ENCODE results near the gene APP.

Gene APP

DNA sequence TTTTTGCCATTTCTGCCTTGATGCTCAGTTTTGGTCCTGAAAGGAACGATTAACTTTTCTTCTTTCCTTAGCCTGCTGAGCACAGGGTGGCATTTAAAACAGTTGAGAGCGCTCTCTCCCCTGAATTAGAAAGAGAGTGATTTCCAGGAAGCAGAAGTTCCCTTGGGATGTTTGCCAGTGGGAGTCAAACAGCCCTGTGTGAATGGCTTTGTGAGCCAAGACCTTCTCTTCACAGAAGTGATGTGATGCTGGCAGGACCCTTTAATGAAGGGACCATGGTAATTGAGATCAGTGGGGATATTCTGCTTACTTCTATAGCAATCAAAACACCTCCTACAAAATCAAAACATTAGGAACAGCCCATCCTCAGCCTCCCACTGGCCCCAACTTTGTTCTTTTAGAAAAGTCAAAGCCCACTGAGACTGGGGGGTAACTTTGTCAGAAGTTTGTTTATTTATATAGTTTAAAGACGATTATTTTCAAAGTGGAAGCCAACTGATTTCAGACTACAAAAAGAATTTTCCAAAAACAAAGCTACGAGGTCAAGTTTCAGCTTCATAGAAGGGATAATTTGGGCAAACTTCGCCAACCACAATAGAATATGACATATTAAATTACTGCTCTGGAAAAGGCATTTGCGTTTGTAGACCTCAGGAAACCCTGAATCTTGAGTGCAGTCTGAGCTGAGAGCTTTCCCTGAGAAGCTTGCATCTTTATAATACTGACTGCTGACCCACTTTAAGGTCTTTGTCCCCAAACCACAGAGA, 313.1 kb downstream of the APP start:
- no peak for DNase-seq

DNA sequence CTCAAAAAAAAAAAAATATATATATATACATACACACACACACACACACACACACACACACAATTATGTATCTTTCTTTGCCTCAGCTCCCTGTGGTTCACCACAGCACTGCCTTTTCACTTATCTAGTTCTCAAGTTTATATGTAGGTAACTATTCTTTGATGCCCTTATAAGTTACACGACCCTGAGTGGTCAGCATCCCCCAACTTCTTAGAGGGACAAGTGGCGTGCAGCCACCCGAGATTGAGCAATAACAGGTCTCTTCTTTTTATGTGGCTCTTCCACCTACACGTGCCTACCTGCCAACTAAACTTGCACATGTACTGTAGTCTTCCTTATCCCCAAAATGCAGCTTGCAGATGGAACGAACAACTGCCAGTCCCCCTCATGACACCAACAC, 315.0 kb downstream of the APP start:
- no peak for DNase-seq

DNA sequence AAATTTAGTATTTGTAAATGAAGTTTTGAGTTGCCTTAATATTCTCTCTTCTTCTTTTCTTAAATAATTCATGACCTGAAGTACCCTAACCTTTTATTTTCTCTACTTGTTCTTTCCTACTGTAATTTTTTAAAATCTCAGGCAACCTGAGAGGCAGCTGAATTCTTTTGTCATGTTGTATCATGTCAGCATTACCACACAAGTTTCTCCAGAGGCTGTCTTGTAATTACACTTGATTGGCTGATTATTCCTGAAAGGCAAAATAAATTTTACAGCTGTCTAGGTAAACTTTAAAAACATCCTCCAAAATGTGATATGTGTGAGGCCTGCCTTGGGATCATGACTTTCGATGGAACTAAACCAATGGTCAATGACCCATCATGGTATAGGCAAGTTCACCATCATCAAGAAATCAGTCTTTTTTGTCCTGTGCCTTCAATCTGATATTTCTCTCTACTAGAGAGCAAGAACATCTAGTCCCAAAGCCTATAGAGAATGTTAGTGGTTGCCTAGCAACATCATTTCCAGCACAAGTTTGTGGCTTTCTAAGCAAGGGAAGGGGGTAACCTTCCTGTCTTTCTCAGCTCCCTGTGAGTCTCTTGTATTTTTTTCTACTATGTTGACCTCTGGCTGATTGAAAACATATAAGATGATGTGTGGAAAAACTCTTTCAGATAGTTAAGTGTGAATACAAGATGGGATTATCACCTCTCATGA, 320.3 kb downstream of the APP start:
- DNase-seq = no peak

DNA sequence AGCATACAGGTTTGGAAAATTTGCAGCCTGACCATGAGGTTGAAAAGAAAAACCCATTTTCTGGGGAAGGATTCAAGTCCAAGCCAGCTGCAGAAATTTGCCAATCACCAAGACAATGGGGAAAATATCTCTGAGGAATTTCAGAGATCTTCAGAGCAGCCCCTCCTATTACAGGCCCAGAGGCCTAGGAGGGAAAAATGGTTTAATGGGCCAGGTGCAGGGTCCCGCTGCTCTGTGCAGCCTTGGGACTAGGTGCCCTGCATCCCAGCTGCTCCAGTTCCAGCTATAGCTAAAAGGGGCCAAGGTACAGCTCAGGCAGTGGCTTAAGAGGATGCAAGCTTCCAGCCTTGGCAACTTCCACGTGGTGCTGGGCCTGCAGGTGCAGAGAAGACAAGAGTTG, 322.3 kb downstream of the APP start:
- DNase-seq = no peak

DNA sequence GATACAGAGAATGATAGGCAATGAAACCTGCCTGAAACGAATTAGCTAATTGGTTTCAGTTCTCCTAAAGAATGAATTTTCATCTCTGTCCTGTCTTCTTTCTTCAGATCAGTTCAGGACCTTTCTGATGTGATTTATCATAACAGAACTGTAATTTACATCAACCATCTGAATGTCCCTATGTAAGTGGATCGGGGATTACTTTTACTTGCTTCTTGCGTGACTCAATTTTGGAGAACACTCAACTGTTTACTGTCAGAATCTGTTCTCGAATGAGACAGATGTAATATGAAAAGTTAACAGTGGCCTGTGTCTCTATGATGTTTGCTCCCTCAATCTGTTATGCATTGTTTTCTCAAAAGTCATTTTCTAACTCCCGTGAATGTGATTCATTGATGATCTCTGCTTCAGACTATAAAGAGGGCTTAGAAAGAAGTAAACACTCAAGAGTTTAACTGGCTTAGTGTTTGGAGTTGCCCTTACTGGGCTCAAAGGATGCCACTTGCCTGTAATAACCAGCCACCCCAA, 324.8 kb downstream of the APP start:
- DNase-seq = no peak

DNA sequence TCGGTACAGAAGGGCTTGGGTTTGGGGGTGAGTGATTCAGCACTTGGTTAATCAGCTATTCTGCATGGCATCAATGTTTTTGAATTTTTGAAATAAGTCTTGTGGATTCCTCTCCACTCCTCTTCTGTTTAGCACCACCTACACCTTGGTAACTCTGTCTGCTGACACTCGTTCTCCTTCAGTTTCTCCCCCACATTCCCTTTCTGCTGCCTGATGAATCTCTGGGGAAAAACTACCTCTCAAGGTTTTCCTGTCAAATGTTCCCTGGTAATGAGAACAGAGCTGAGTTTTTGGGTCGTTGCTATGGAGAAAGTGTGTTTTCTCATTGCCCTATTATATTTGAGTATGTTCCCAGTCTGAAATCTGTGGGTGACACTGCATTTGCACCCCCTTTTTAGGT, 327.6 kb downstream of the APP start:
- no peak for DNase-seq

DNA sequence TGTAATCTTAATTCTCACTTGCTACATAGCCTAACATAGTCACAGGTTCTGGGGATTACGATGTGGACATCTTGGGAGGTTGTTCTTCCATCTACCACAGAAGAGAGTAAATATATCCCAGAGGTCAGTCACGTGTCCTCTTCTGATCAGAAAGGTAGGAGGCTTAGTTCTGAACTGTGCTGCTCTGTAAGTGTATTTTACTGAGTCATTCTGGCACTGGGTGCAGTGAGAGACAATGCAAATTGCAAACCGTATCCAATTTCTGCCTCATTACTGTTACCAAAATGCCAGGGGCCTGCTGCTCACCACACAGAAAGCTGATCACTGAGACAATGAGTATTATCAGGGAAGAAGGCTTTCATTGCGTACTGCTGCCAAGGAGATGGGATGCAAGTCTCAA, 331.8 kb downstream of the APP start:
- no peak for DNase-seq

DNA sequence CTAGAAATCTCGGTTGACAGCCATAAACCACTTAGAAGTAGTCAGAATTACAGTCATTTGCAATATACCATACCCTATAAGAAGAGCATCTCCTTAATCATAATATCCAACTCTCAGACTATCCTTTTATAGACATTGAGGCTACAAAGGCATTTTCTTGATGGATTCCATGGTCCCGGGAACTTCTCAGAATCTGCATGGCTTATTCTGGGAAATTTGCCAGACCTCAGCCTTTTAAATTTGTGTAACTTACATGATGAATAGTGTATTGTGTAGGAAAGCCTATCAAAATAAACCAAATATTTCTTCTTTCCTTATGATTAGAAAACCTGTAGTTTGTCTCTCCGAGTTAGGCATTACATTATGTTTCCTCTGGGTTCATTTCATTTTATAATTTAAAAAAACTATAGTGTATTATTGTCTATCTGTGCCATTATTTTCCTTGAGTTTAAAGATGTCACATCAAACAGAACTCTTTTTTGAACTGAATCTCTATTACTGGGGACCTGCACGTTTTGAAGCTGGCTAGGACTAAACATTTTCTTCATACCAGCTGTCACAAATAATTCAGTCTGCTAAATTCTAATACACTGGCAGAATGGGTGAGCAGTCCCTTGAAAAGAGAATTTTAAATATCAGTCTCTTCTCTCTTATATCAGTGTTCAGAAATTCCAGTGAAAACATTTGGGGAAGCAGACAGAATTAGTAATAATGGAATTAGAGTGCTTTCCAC, 332.9 kb downstream of the APP start:
- DNase-seq = no peak

DNA sequence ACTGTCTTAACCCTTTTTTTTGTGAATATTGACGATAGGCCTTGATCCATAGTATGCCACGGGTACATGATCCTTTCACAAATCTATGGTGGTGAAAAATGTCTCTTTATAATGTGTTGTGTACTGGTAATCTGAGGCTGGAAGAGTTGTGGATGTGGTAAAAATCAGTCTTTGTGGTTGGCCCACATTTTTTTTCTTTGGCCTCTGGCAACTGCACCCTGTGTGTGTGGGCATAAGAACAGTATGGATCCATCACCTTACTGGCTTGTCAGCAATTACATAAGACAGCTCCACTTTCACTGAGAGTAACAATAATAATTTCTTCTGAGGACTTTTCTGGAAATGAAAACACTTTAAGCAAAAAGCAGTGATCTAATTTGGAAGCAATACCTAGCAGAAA, 334.2 kb downstream of the APP start:
- no peak for DNase-seq

DNA sequence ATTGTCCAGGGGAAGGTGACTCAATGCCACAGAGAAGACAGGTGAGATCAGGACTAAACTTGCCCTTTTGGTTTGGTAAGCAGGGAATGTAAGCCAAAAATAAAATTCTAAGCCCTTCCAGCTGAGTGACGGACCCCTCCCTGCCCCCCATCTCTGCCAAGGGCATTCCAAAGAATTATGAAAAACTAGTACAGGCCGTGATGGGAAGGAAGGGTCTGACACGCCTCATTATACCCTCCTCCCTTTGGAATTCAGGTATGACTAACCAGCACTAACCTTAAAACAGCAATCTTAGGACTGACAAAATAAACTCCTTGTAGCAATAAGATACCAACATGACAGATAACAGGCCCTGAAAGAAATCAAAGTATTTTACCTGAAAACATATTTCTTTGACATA, 336.2 kb downstream of the APP start:
- DNase-seq = no peak

DNA sequence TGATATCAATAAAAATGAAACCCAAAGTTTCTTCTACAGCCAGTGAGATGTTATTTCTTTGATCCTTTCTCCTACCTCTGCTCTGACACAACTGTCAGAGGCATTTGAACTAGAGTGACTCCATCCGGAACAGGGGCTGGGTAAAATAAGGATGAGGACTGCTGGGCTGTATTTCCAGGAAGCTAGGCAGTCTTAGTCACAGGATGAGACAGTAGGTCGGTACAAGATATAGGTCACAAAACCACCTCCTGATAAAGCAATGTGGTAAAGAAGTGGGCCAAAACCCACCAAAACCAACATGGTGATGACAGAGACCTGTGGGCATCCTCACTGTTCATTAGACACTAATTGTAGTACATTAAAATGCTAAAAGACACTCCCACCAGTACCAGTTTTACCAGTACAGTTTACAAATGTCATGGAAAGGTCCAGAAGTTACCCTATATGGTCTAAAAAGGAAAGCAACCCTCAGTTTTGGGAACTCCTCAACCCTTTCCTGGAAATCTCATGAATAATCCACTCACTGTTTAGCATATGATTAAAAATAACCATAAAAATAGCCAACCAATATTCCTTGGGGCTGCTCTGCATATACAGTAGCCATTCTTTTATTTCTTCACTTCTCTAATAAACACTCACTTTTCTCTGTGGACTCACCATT, 339.1 kb downstream of the APP start:
- DNase-seq = no peak

Measured in suppressor macrophage treated with lipopolysaccharide for 4 hours (primary cell).